Keratinocyte (primary cell): Measurements from ENCODE around the gene CRBN. TPM values are rescaled to one million over a fixed set of nuclear protein-coding genes. Genes with fewer than 3 reads are reported as not detected.

Source experiments
- DNase-seq: peaks from one replicate; pipeline ENCODE4 v3.0.0-alpha.2; 2011; ENCODE audit warnings: low read depth, missing footprints, low spot score
- FAIRE-seq: peaks from 2 replicates; lab custom pipeline; 2011; peaks lifted over from hg19 to GRCh38; lab: Jason Lieb, UNC
- H2AFZ ChIP-seq: 2 replicates; pipeline ENCODE4 v1.6.0; 2012; ENCODE audit warnings: low read length, control low read depth, inconsistent platforms; ENCODE audit not compliant: control insufficient read depth
- H3K27ac ChIP-seq: 2 replicates; pipeline ENCODE4 v1.5.1; 2011; ENCODE audit warnings: low read length; ENCODE audit not compliant: control insufficient read depth, insufficient read depth
- H3K27me3 ChIP-seq: 3 replicates; pipeline ENCODE4 v1.6.0; 2011; ENCODE audit warnings: low read length; ENCODE audit not compliant: control insufficient read depth, insufficient read depth; ENCODE audit errors: extremely low read depth
- H3K36me3 ChIP-seq, 2 experiments: 2 replicates in 1 of 2; 3 replicates in 1 of 2; pipeline ENCODE4 v1.5.1; 2011; ENCODE audit warnings: low read length in 2 of 2, mild to moderate bottlenecking in 1 of 2; ENCODE audit not compliant: control insufficient read depth in 2 of 2, insufficient read depth in 2 of 2; ENCODE audit errors: extremely low read depth in 1 of 2
- H3K4me1 ChIP-seq: 3 replicates; pipeline ENCODE4 v1.5.1; 2011; ENCODE audit warnings: low read length; ENCODE audit not compliant: control insufficient read depth, insufficient read depth; ENCODE audit errors: extremely low read depth
- H3K4me2 ChIP-seq: 3 replicates; pipeline ENCODE4 v1.6.0; 2011; ENCODE audit warnings: low read depth, low read length; ENCODE audit not compliant: control insufficient read depth, insufficient read depth; ENCODE audit errors: extremely low read depth
- H3K4me3 ChIP-seq, 3 experiments: fragments of 200-600 bp in 1 of 3; sonication (generic) in 1 of 3; 2 replicates in 2 of 3; 3 replicates in 1 of 3; pipeline ENCODE4 v1.5.1; 2011 to 2016; ENCODE audit warnings: low read length in 3 of 3, mild to moderate bottlenecking in 3 of 3, control low read depth in 2 of 3, inconsistent platforms in 1 of 3, low read depth in 1 of 3, mixed read lengths in 1 of 3, mixed run types in 1 of 3, moderate library complexity in 1 of 3; ENCODE audit not compliant: control insufficient read depth in 2 of 3, insufficient read depth in 2 of 3; ENCODE audit errors: extremely low read depth in 1 of 3
- H3K79me2 ChIP-seq: 2 replicates; pipeline ENCODE4 v1.6.0; 2012; ENCODE audit warnings: low read length; ENCODE audit not compliant: control insufficient read depth, insufficient read depth
- H3K9ac ChIP-seq: 3 replicates; pipeline ENCODE4 v1.6.0; 2011; ENCODE audit warnings: low read length; ENCODE audit not compliant: control insufficient read depth, insufficient read depth; ENCODE audit errors: extremely low read depth
- H3K9me1 ChIP-seq: 3 replicates; pipeline ENCODE4 v1.6.0; 2011; ENCODE audit warnings: low read length; ENCODE audit not compliant: control insufficient read depth, insufficient read depth; ENCODE audit errors: extremely low read depth
- H3K9me3 ChIP-seq: 2 replicates; pipeline ENCODE4 v1.5.1; 2012; ENCODE audit warnings: low read depth, low read length; ENCODE audit not compliant: control insufficient read depth
- H4K20me1 ChIP-seq: 3 replicates; pipeline ENCODE4 v1.6.0; 2011; ENCODE audit warnings: low read length; ENCODE audit not compliant: control insufficient read depth, insufficient read depth; ENCODE audit errors: extremely low read depth
- CTCF ChIP-seq, 3 experiments: IDR thresholded peaks in 1 of 3; conservative IDR thresholded peaks in 1 of 3; optimal IDR thresholded peaks in 1 of 3; 2 replicates in 2 of 3; 3 replicates in 1 of 3; pipeline versions ENCODE3 to v1.5.1; 2011; ENCODE audit warnings: low read length in 3 of 3, mild to moderate bottlenecking in 3 of 3, moderate library complexity in 2 of 3, control low read depth in 1 of 3, inconsistent platforms in 1 of 3; ENCODE audit not compliant: insufficient read depth in 2 of 3; ENCODE audit errors: extremely low read depth in 1 of 3
- EZH2 ChIP-seq: IDR thresholded peaks from one replicate; pipeline ENCODE4 v1.6.1; 2012; ENCODE audit warnings: inconsistent platforms, mild to moderate bottlenecking, low read length, moderate library complexity
- dilution Hi-C: fragments of 300-500 bp; cut with MboI; formaldehyde crosslinking; loops from one replicate; pipeline ENCODE4 v1.7.0; 2020; ENCODE audit warnings: low sequenced_read_pairs; ENCODE audit not compliant: extremely low pct_ligation_motif_present
- polyA plus RNA-seq, 5 experiments: library from polyadenylated mRNA; depleted of rRNA in 3 of 5; stranded (reverse) in 3 of 5; stranded (forward) in 1 of 5; unstranded in 1 of 5; fragments of >200 nt; gene quantifications; 1 replicate in 1 of 5; 2 replicates in 3 of 5; 3 replicates in 1 of 5; pipeline versions ENCODE4 v1.2.1 to v1.2.3, GENCODE V29; 2011 to 2012; ENCODE audit warnings: missing spikeins in 2 of 5, low read depth in 1 of 5, low replicate concordance in 1 of 5

The CRBN gene
- polyA plus RNA-seq, 1 donor (not counting 4 experiments of a cell fraction or from before 2014, with no cell fraction given), result 37.7 TPM

GRCh38 chr3:3149560-3149959 lies 29.9 kb downstream of the CRBN start:
- H3K27ac ChIP-seq, result no peak overlapping the region
- dilution Hi-C loops, result no loop called here

GRCh38 chr3:3145831-3146230 lies 33.7 kb downstream of the CRBN start:
- peaks cover 16 to 35% of the 10 kb centered on the region in 2 experiments for H3K36me3 ChIP-seq
- dilution Hi-C loops, result no loop called here
- H3K9me1 ChIP-seq, result no peaks in the 10 kb centered on the region
- FAIRE-seq (no peak), DNase-seq (no peak)
- no peak overlapping the region for H3K4me3 ChIP-seq
- TF ChIP-seq EZH2, result no peak
- H3K4me1 ChIP-seq, result no peaks in the 10 kb centered on the region
- H2AFZ ChIP-seq, result no peak overlapping the region
- no peak overlapping the region for H3K9ac ChIP-seq
- no peak overlapping the region for H3K4me2 ChIP-seq
- no peak overlapping the region for H3K27ac ChIP-seq
- no peaks in the 10 kb centered on the region for H3K27me3 ChIP-seq
- H3K9me3 ChIP-seq, result no peaks in the 10 kb centered on the region
- no peaks in the 10 kb centered on the region for H4K20me1 ChIP-seq
- H3K79me2 ChIP-seq, result peaks cover 2% of the 10 kb centered on the region

More at GRCh38 chr3:3149560-3149959, 29.9 kb downstream of the CRBN start:
- H3K27me3 ChIP-seq, result no peaks in the 10 kb centered on the region
- H3K36me3 ChIP-seq, result peaks cover 20 to 35% of the 10 kb centered on the region in 2 experiments
- no peaks in the 10 kb centered on the region for H3K79me2 ChIP-seq
- FAIRE-seq, result no peak
- H3K9ac ChIP-seq, result no peak overlapping the region
- H3K9me1 ChIP-seq, result no peaks in the 10 kb centered on the region
- H3K4me1 ChIP-seq, result no peaks in the 10 kb centered on the region
- DNase-seq, result no peak
- no peak overlapping the region for H2AFZ ChIP-seq
- TF ChIP-seq EZH2 (no peak), CTCF (optimal IDR thresholded peaks at IDR 0.05 in 1 of 3, IDR thresholded peaks at IDR 0.05 in 1 of 3, conservative IDR thresholded peaks at IDR 0.05 in 1 of 3; ENCODE audit: extremely low read depth in 1 of 3, insufficient read depth in 2 of 3, low read length in 3 of 3) (no peak)
- H3K9me3 ChIP-seq, result no peaks in the 10 kb centered on the region
- H4K20me1 ChIP-seq, result no peaks in the 10 kb centered on the region
- no peak overlapping the region for H3K4me2 ChIP-seq
- H3K4me3 ChIP-seq, result no peak overlapping the region

- H3K4me3 ChIP-seq, result no peak overlapping the region
- FAIRE-seq (no peak), DNase-seq (no peak)
- H4K20me1 ChIP-seq, result no peaks in the 10 kb centered on the region
- no peak overlapping the region for H2AFZ ChIP-seq
- TF ChIP-seq CTCF (optimal IDR thresholded peaks at IDR 0.05 in 1 of 3, IDR thresholded peaks at IDR 0.05 in 1 of 3, conservative IDR thresholded peaks at IDR 0.05 in 1 of 3; ENCODE audit: extremely low read depth in 1 of 3, insufficient read depth in 2 of 3, low read length in 3 of 3) (no peak), EZH2 (no peak)
- H3K4me2 ChIP-seq, result no peak overlapping the region
- H3K9me3 ChIP-seq, result no peaks in the 10 kb centered on the region
- H3K36me3 ChIP-seq, result peaks cover 18 to 21% of the 10 kb centered on the region in 2 experiments
- dilution Hi-C loops, result no loop called here
- H3K9me1 ChIP-seq, result no peaks in the 10 kb centered on the region
- no peak overlapping the region for H3K27ac ChIP-seq
- no peaks in the 10 kb centered on the region for H3K27me3 ChIP-seq
- H3K9ac ChIP-seq, result no peak overlapping the region
- no peaks in the 10 kb centered on the region for H3K4me1 ChIP-seq
- peaks cover 20% of the 10 kb centered on the region for H3K79me2 ChIP-seq
Observed at GRCh38 chr3:3141939-3142338, 37.6 kb downstream of the CRBN start.
